PFSK-1 (cell line): Measurements from ENCODE around the gene SPATA25.

Source experiments
- POLR2AphosphoS5 ChIP-seq: IDR thresholded peaks from 2 replicates; pipeline ENCODE4 v1.6.1; 2012; ENCODE audit warnings: low read depth, mild to moderate bottlenecking, control low read depth, low read length, moderate library complexity
- TAF1 ChIP-seq: IDR thresholded peaks from 2 replicates; pipeline ENCODE4 v1.6.1; 2012; ENCODE audit warnings: low read length, control low read depth, borderline replicate concordance; ENCODE audit not compliant: insufficient read depth

Gene SPATA25

GRCh38 chr20:45836841-45837240, 50.6 kb downstream of the SPATA25 start:
- TF ChIP-seq POLR2AphosphoS5 (no peak), TAF1 (no peak)
